ENCODE results near the gene DYNLRB1.

DYNLRB1 gene

DNA sequence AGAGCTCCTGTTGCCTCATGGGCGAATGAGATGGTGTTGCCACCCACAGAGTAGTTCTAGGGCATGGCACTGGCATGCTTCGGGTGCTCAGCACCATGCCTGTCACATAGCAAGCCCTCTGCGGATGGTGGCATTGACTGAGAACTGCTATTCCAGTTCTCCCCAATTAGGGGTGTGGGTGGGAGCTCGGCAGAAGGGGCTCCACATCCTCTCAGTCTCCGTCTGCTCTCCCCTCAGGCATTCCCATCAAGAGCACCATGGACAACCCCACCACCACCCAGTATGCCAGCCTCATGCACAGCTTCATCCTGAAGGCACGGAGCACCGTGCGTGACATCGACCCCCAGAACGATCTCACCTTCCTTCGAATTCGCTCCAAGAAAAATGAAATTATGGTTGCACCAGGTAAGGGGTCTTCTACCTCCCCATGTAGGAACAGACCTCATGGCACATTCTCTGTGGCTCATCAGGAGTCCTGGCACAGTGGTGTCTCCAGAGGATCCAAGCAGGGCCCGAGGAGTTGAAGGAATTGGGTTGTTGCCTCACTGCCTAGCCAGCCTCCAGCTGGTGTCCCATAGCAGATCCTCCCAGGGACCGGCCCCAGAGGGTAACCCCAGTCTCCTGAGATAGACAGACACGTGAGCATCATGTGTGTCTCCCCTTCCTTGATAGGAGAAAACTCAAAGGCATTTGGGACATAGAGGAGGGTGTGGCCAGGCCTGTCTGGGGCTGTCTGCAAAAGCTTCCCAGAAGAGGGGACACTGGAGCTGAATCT, 18.4 kb downstream of the DYNLRB1 start:
- no peak for DNase-seq (ENCODE audit: low read depth in 2 of 2)

DNA sequence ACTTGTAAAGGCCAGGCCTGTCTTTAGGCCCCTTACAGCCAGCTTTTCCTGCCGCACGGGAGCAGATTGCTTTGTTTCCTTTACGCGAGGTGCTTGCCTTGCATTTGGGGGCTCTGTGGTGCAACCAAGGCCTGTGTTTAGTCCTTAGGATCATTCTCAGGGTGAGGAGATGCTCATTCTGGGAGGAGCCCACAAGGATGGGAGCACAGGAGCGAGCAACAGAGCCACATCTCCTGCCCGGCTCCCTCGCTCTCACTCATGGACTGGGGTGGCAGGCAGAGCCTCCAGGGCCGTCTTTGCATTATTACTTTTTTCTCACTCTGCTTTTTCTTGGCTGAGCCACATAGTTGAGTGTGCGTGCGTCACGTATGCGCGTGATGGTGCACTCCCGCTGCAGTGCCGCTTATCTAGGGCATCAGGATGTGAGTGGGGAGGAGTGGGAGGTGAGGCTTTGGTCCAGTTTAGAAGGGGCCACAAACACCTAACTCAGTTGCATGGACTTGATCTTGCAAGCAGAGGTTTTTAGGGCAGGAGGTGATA, 19.1 kb downstream of the DYNLRB1 start:
- no peak for DNase-seq (ENCODE audit: low read depth in 2 of 2)

DNA sequence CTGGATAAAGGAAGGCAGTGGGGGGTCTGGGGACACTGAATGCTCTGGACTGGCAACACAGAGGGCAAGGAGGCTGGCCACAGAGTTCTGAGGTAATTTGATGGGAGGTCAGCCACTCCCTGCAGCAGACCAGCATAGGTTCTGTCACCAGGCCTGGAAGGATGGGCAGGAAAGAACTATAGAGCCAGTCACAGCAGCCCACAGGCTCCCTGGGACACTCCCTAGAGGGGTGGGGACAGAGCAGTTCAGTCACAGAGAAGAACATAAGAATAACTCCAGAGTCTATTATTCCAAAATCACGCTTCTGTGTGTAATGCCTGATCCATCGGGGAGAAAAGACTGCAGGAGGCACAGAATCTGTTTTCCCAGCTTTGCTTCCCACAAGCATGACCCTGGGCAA, 19.6 kb downstream of the DYNLRB1 start:
- DNase-seq (ENCODE audit: low read depth in 2 of 2), result no peak

DNA sequence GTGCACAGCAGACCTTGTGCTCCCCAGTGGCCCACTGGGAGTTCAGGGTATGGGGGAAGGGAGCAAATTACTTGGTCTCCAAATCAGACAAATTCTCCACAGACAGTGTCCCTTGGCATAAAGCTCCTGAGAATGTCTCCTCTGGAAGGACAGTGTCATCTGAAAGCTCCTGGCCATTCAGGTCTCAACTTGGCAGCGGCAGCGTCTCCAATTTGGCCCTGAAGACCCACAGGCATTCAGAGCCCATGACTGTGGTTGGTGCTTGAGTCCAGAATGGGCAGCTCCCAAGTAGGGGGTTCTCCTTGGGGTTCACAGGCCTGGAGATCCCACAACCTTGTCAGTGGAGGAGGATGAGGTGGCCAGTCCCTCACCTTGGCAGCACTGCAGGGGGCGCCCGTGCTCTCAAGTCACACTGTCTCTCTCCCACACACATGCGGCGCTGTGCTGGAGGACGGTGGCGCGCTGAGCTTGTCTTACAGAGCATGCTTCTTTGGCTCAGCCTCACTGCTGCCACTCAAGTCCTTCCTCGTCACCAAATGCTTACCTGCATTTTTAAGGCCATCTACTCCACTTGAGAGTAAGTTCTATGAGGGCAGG, 20.7 kb downstream of the DYNLRB1 start:
- no peak for DNase-seq (ENCODE audit: low read depth in 2 of 2)

DNA sequence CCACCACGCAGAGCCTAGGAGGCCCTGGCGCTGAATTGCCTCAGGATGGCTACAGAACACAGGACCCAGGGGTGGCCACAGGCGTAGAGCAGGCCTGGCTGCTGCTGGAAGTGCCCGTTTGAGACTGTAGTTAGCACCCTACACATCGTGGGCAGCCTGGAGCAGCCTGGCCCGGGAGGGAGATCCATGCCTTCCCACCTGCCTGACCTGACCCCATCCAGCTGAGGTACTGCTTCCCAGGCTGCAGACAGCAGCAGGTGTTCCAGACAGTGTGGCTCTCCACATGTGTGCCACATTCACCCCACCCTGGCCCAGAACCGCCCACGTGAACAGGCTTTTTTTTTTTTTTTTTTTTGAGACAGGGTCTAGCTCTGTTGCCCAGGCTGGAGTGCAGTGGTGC, 21.4 kb downstream of the DYNLRB1 start:
- DNase-seq (ENCODE audit: low read depth in 2 of 2), result no peak

DNA sequence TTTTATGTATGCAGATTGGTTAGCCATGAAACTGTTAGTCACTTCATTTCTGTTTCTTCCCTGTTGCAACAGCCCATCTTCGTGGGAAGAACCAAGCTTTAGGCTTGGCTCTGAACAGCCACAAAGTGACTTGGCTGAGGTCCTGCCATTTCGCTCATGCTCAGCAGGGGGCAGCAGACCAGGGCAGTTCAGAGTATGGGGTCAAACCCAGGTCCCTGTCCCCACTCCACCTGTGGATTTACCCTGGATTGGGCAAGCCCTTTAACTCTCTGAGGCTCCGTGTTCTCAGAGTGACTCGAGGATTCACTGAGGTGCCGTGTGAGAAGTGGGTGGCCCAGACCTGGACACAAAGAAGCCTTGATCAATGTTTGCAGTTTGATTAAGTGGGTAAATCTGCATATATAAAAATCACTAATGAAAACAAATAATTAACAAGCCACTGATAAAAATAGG, 22.5 kb downstream of the DYNLRB1 start:
- DNase-seq (ENCODE audit: low read depth in 2 of 2), result no peak

DNA sequence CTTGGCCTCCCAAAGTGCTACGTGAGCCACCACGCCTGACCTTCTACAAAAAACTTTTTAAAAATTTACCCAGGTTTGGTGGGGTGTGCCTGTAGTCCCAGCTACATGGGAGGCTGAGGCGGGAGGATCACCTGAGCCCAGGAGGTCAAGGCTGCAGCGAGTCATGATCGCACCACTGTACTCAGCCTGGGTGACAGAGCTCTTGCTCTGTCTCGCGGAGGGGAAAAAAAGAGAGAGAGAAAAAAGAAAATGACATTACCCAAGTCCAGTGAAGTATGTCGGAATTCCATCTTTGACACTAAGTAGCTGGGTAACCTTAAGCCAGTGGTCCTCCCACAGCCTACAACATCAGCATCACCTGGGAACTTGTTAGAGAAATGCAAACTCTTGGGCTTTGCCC, 23.5 kb downstream of the DYNLRB1 start:
- DNase-seq (ENCODE audit: low read depth in 2 of 2), result no peak

DNA sequence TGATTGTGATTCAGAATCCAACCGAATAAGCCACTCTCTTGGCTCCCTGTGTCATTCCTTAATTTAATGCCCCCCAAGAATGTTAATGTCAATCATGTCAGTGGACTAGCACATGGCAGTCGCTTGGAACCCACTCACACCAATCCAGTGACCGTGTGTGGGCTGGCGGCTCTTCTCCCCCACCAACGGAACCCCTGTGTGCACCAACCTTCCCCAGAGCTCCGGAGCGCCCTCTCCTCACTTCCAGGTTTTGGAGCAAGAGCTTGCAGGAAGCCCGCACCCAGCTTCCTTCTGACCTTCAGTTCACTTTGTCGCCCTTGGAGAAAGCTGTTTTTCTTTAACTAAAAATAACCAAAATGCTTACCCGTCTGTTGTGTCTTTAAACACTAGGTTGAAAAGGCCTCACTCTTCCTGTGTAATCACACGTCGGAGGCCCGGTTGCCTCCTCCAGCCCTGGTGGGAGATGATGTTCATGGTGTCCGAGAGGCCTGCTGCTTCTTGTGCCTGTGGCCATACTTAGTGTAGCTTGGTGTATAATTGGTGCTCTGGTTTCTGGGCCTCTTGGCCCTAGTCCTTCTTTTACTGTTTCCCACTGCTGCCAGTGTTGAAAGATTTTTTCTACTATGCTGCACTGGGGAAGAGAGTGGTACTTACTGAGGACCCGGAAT, 24.5 kb downstream of the DYNLRB1 start:
- no peak for DNase-seq (ENCODE audit: low read depth in 2 of 2)

DNA sequence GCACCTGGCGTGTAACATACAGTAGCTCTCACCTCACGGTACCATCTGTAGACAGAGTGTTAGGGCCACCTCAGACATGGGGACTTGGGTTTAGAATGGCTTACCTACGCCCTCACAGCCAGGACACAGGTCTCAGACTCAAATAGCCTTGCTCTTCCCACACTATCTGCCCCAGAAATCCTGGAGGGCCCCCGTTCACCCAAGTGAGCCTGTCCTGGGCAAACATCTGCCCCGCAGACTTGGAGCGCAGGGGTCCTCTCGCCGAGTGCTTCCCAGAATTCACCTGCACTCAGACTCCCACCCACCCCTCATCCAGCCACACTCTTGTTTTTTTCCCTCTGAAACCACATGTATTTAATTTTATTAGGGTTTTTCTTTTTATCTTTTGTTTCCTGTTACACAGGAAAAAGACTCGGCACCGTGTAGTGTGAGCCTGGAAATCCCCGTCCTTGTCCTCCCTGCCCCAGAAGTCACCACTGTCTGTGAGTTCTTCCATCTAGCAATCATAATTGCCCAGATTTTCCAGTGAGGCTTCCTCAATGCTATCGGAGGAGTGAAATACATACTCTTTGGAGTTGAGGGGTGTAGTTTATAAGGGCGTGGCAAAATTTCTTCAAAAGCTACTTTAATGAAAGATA, 25.2 kb downstream of the DYNLRB1 start:
- DNase-seq (ENCODE audit: low read depth in 2 of 2), result no peak

DNA sequence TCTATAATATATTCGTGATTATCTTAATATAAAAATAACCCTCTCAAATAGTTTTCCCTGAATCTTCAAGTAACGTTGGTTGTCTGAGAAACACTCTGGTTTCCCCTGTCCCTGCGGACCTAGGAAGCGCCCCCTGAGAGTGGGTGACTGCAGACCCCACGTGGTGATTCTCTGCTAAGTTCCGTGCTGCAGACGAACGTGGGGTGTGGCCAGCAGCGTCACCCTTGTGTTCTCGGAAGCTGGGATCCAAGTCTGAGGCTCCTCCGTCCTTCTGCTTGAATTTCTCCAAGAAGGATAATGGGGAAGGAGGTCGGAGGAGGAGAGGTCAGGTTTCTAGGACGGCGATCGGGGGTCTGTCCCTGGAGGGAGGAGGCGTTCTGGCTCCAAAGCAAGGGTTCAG, 25.7 kb downstream of the DYNLRB1 start:
- no peak for DNase-seq (ENCODE audit: low read depth in 2 of 2)

DNA sequence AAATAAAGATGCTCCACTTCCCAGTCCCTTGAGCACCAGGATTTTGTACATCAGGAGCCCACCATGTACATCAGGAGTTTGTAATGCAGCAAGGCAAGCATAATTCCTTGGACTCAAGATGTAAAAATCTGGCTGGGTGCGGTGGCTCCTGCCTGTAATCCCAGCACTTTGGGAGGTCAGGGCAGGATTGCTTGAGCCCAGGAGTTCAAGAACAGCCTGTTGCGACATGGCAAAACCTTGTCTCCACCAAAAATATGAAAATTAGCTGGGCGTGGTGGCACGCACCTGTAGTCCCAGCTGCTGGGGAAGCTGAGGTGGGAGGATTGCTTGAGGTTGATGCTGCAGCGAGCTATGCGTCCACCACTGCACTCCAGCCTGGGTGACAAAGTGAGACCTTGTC, 26.2 kb downstream of the DYNLRB1 start:
- no peak for DNase-seq (ENCODE audit: low read depth in 2 of 2)

DNA sequence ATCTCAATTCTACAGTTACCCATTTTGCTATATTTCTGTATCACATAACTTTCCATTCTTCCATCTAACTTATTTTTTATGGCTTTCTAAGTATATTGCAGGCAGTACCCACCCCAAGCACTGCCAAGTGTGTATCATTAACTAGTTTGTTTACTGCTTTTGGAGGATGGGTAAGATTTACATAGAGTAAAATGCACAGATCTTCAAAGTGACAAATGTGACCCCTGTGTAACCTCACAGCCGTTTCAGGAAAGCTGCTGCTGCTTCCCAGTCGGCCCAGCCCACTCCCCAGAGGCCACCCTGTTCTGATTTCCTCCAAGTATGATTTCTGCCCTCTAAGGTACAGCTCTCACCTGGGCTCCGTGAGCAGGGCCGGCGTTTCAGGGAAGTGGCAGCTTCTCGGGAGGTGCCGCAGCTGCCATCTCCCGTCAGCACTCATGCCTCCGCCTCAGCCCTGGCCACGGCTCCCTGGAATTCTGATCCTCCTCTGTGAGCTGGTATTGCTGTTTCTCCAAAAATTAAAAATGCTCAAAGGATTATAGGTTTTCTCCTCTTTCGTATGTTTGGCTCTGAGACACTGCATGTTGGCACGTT, 27.3 kb downstream of the DYNLRB1 start:
- DNase-seq (ENCODE audit: low read depth in 2 of 2), result no peak

DNA sequence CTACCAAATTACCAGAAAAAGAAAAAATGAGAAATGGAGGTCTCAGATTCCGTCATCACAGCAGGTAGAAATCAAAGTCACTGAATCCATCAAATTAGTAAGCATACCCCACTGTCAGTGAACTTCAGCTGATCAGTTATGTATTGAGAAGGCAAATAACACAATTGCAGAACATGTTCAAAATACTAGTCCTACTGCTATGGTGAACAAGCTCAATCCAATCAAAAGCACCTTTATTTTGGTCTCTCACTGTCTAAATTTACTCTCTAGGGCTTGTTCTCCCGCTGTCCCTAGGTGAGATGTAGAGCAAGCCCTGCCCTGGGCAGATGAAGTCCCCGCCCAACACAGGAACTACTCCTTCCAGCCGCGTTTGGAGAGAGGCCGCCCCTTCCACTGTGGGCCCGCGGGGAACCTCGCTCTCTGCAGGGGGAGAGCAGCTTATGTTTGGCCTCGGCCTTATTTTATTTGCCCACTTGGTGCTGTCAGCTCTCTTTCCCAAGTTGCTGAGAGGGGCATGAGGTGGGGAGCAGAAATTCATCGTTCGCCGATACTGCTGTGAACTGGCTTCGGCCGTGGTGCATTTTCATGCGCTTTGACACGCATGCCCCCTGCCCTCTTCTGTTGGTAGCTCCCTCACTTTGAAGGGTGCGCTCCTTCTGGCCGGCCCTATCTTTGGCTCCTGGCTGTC, 28.0 kb downstream of the DYNLRB1 start:
- no peak for DNase-seq (ENCODE audit: low read depth in 2 of 2)

DNA sequence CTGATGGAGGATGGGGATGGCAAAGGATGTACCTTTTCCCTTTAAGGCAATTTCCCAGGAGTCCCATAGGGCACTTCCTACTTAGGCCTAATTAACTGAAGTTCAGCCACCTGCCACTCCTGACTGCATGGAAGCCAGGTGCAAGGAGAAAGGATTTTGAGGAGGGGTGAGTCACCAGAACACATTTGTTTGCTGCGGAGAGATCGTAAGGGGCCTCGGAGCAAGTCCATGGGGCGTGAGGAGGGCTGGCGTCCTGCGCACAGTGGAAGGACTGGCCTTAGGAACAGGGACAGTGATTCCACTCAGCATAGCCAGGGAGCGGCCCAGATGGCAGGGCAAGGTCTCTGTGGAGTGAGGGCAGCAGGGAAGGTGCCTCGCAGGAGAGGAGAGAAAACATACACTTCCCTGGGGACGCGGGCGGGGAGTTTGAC, 30.5 kb downstream of the DYNLRB1 start:
- no peak for DNase-seq (ENCODE audit: low read depth in 2 of 2)

DNA sequence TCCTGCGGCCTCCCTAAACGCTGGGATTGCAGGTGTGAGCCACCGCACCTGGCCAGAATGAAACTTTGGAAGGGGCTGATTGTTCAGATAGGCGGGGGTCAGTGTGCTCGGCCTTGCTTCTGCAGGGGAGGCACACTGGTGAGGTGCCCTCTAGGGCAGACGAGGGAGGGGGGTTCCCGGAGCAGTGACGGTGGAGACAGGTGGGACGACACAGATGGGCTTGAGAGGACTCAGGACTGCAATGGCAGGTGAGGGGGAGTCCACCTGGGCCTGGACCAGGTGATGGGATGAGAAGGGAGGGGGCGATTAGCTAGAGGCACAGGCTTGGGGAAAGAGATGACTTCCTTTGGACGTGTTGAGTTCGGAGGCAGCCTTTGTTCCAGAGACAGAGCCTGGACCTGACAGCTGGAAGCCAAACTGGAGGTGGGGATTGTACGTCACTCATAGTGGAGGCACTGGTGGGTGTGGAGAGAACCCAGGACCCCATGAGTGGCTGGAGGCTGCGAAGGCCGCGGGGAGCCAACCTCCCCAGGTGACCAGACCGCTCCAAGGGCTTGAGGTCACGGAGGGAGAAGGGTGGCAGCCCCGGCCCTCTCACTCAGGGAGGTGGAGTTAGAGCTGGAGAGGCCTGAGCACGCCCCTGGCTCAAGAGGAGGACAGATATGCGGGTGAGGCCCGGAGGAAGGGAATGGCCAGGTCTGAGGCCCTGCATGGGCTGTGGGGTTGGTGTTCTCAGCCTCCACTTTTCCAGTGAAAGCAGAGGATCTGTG, 31.8 kb downstream of the DYNLRB1 start:
- no peak for DNase-seq (ENCODE audit: low read depth in 2 of 2)

DNA sequence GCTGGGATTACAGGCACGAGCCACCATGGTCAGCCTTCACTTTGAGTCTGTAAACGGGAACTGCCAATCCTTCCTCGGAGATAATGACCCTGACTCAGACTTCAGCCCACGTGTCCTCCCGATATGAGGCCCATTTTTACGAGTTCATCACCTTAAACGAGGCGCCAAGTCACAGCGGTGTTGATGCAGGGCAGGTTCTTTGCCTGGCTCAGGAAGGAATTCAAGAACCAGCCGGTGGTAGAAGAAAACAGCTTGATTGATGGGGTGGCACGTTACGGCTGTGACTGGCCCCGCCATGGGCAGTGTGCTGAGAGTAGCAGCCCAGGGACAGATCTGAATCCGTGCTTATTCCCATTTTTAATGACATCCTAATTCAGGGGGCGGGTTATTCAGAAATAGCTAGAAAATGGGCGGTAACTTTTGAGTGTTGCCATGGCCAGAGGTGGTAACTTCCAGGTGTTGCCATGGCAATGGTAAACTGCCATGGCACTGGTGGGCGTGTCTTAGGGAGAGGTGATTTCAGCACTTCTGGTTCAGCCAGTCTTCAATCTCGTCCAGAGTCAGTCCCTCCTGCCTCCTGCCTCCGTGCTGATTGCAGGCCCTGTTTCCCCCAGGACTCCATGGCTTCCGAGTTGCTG, 33.2 kb downstream of the DYNLRB1 start:
- no peak for DNase-seq (ENCODE audit: low read depth in 2 of 2)

DNA sequence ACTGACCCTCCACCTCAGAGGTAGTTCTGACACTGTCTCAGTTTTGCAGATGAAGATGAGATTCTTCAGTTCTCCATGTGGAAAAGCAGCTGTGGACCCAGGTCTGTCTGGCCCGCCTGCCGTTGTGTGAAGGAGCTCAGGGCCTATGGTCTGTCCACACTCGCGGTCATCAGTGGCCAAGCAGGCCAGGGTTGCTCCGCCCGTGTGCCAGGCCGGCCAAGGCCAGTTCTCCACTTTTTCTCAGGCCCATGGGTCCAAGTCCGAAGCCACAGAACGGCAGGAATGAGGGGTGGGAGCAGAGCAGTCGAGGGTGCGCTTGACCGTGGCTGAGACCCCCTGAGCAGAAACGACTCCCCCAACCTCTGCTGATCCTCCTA, 33.7 kb downstream of the DYNLRB1 start:
- DNase-seq (ENCODE audit: low read depth in 2 of 2), result no peak

DNA sequence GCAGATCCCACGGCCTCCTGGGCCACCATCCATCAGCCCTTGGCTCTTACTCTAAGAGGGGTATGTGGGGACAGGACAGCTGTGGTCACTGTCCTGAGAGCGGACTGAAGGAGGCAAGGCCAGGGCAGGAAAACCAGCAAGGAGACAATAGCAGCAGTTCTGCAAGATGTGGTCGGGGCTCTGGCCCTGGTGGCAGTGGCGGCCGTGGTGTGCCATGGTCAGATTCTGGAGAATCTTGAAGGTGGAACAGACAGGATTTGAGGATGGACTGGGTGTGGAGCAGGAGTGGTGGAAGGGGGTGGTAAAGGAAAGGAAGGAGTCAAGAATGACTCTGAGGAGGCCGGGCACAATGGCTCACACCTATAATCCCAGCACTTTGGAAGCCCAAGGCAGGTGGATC, 36.3 kb downstream of the DYNLRB1 start:
- no peak for DNase-seq (ENCODE audit: low read depth in 2 of 2)

DNA sequence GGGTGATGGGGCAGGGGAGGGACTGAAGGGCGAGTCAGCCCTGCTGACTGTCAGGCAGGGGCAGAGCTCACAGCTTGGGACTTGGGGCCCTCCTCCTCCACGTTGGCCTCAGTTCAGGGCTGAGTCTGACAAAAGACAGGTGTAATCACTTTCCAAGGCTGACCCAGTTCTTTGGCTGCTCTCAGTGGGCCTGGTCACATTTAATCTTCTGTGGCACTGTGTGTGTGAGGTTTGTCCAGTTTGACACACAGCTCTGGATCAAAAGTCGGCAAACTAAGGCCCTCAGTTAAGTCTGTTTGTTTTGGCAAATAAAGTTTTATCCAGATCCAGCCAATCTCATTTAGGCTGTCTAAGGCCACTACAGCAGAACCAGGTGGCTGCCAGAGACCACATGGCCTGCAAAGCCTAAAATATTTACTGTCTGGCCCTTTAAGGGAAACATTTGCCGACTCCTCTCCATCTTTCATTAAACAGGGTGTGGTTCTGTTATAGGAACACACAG, 37.2 kb downstream of the DYNLRB1 start:
- no peak for DNase-seq (ENCODE audit: low read depth in 2 of 2)

DNA sequence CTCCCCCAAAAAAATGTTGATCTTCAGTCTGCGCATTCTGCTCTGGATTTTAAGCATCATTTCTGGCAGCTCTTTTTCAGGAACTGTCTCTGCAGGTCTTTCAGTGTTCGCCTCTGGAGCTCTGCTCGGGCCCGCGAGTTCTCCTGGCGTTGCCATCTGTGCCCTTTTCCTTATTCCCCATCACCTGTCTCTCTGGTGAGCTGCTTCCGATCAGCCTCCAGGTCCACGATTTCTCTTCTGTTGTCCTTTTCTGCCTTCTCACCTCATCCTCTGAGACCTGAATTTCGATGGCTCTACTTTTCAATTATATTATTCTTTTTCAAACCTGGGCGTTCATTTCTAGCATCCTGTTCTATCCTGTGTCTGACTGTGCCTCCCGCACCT, 41.7 kb downstream of the DYNLRB1 start:
- DNase-seq (ENCODE audit: low read depth in 2 of 2), result no peak

All from stimulated activated CD8-positive, alpha-beta memory T cell treated with anti-CD3 and anti-CD28 coated beads, Interleukin-7, amount 100 ng/mL, for 1 hour (primary cell).